BJ (cell line): ENCODE data around the gene AMOTL1. TPM values are rescaled to one million over a fixed set of nuclear protein-coding genes. Genes with fewer than 3 reads are reported as not detected.

ENCODE experiments used
- CTCF ChIA-PET: fragments of 350-600 bp; formaldehyde crosslinking; extraction: SDS; loops from one replicate; lab custom pipeline; 2021; ENCODE audit warnings: antibody characterized with exemption, inconsistent platforms; lab: Yijun Ruan, JAX
- POLR2A ChIA-PET: fragments of 300-600 bp; sonication (Branson Sonifier 250); formaldehyde crosslinking; extraction: SDS; loops from one replicate; lab custom pipeline; 2021; ENCODE audit warnings: antibody characterized with exemption; lab: Charles Lee
- DNase-seq: peaks from one replicate; pipeline ENCODE4 v3.0.0-alpha.2; 2011; ENCODE audit warnings: low read depth
- H3K27me3 ChIP-seq: 2 replicates; pipeline ENCODE4 v1.6.0; 2011; ENCODE audit warnings: low read length; ENCODE audit not compliant: control insufficient read depth, insufficient read depth
- H3K36me3 ChIP-seq: 2 replicates; pipeline ENCODE4 v1.5.1; 2011; ENCODE audit warnings: low read length; ENCODE audit not compliant: control insufficient read depth, insufficient read depth
- H3K4me3 ChIP-seq: 2 replicates; pipeline ENCODE4 v1.5.1; 2011; ENCODE audit warnings: low read depth, mild to moderate bottlenecking, control low read depth, low read length
- CTCF ChIP-seq: IDR thresholded peaks from 2 replicates; pipeline ENCODE4 v1.5.1; 2011; ENCODE audit warnings: low read depth, mild to moderate bottlenecking, control low read depth, inconsistent platforms, low read length, moderate library complexity; ENCODE audit not compliant: insufficient read depth
- polyA plus RNA-seq: library from polyadenylated mRNA; depleted of rRNA; stranded (reverse); fragments of >200 nt; gene quantifications from 2 replicates; pipeline ENCODE4 v1.2.3, GENCODE V29; 2011

AMOTL1 gene
- polyA plus RNA-seq, 1 experiment, result 25.5 TPM

GRCh38 chr11:94796863-94797262, 28.7 kb downstream of the AMOTL1 start:
- Histone ChIP-seq H3K27me3 (no peaks in the 10 kb centered on the region), H3K36me3 (peaks cover 4% of the 10 kb centered on the region), H3K4me3 (no peak overlapping the region)
- ChIA-PET CTCF (interaction anchor here (1.5 kb wide), 1 partner anchor 12 kb away, joined by 5 read pairs; no protein-coding TSS in a partner anchor), POLR2A (no interaction called here)
- DNase-seq, result no peak
- no peak for TF ChIP-seq CTCF

GRCh38 chr11:94799726-94800125, 31.6 kb downstream of the AMOTL1 start:
- POLR2A ChIA-PET, result no interaction called here
- CTCF ChIA-PET, result interaction anchor here (1.0 kb wide), 1 partner anchor 13 kb away, joined by 3 read pairs; no protein-coding TSS in a partner anchor

DNA sequence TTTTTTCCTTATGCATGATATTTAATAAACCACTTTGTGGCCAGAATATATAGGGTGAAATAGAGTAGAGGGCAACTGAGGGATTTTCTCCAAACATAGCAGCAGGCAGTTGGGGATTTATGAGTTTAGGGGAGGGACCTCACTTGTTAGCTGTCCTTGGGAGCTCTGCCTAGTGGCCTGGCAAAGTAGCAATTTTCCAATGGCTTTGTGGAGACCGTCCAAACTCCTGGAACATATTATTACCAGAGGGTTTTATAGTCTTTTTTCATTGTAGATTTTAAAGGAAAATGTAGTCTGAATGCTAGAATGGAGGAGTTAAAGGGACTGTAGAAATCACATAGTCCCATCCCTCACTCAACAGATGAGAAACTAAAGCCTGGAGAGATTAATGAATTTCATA, 32.3 kb downstream of the AMOTL1 start:
- TF ChIP-seq CTCF, result no peak
- ChIA-PET POLR2A (no interaction called here), CTCF (interaction anchor here (1.0 kb wide), 1 partner anchor 14 kb away, joined by 3 read pairs; no protein-coding TSS in a partner anchor)
- DNase-seq, result peak; percentile 73
- Histone ChIP-seq H3K36me3 (peaks cover 6% of the 10 kb centered on the region), H3K27me3 (no peaks in the 10 kb centered on the region), H3K4me3 (no peak overlapping the region)

More at GRCh38 chr11:94799726-94800125, 31.6 kb downstream of the AMOTL1 start:
- no peak for TF ChIP-seq CTCF
- H3K4me3 ChIP-seq, result no peak overlapping the region
- peaks cover 6% of the 10 kb centered on the region for H3K36me3 ChIP-seq
- H3K27me3 ChIP-seq, result no peaks in the 10 kb centered on the region
- DNase-seq, result no peak

DNA sequence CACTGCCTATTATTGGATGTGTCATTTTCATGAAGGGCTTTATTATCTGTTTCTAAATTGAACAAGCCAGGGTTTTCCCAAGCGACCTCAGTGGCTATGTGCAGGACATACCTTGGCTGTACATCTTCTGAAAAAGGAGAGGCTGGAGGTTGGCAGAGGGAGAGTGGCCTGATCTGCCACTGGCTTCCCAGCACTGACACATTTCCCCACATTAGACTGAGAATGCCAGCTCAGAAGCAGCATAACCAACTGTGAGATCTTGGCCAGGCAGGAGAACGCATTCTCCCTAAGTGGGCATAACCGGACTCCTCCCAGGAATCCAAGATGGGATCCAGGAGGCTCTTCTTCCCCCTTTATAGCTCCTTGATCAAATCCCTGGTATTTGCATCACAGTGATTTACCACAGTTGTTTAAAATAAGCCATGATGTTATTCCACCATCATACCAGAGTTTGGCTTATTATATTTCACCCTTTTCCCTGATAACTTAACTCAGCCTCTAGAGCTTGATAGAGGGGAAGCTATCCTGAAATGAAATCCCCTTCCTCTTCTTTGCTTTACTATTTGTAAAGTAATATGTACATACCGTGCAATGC, 33.8 kb downstream of the AMOTL1 start:
- ChIA-PET POLR2A (no interaction called here), CTCF (no interaction called here)
- H3K4me3 ChIP-seq, result no peak overlapping the region
- no peak for DNase-seq
- peaks cover 6% of the 10 kb centered on the region for H3K36me3 ChIP-seq
- no peak for TF ChIP-seq CTCF
- no peaks in the 10 kb centered on the region for H3K27me3 ChIP-seq

DNA sequence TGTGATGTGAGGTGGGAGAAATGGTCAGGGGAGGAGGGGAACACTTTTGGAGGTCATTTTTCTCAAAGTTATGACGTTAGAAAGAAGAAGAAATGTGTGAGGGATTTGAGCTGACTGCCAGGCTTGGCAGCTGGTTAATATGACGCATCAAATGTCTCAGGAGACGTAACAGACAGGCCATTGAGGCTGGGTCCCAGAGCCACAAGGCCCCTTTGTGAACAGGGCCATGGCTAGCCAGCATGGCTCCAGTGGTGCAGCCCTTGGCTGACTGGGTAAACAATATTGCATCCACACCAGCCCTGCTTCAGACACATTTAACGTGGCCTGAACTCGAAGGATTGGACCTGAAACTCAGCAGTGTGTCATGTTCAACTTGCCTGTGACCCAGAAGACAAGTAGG, 34.3 kb downstream of the AMOTL1 start:
- peaks cover 6% of the 10 kb centered on the region for H3K36me3 ChIP-seq
- no peak for DNase-seq
- H3K27me3 ChIP-seq, result no peaks in the 10 kb centered on the region
- no peak overlapping the region for H3K4me3 ChIP-seq
- no peak for TF ChIP-seq CTCF
- CTCF ChIA-PET, result no interaction called here
- POLR2A ChIA-PET, result no interaction called here
